HEK293 (cell line): ENCODE measurements around the gene TNS1.

Source experiments
- CTCF ChIA-PET: fragments of 350-600 bp; formaldehyde crosslinking; extraction: SDS; loops from one replicate; lab custom pipeline; 2021; ENCODE audit warnings: antibody characterized with exemption; lab: Yijun Ruan, JAX
- POLR2A ChIA-PET: fragments of 300-600 bp; formaldehyde crosslinking; extraction: SDS; loops from one replicate; lab custom pipeline; 2020; ENCODE audit warnings: antibody characterized with exemption, inconsistent platforms; lab: Yijun Ruan, JAX
- H3K27ac ChIP-seq: fragments of 200-500 bp; sonication (Bioruptor generic); 2 replicates; pipeline ENCODE4 v1.5.1; 2014; ENCODE audit warnings: low read depth, low read length, control low read depth, inconsistent platforms; ENCODE audit errors: extremely low read depth
- H3K36me3 ChIP-seq, 2 experiments: fragments of 200-500 bp in 1 of 2; sonication (Bioruptor generic) in 1 of 2; 1 replicate in 1 of 2; 2 replicates in 1 of 2; pipeline ENCODE4 v1.5.1; 2014 to 2017; ENCODE audit warnings: inconsistent platforms in 2 of 2, low read length in 2 of 2; ENCODE audit not compliant: control insufficient read depth in 2 of 2, insufficient read depth in 1 of 2
- H3K4me1 ChIP-seq: fragments of 200-500 bp; sonication (Bioruptor generic); 2 replicates; pipeline ENCODE4 v1.5.1; 2014; ENCODE audit warnings: mild to moderate bottlenecking, low read length, inconsistent platforms; ENCODE audit not compliant: control insufficient read depth, insufficient read depth
- H3K4me3 ChIP-seq: 2 replicates; pipeline ENCODE4 v1.5.1; 2011; ENCODE audit warnings: low read depth, mild to moderate bottlenecking, control low read depth, low read length, moderate library complexity
- H3K9me3 ChIP-seq: fragments of 200-500 bp; sonication (Bioruptor generic); 2 replicates; pipeline ENCODE4 v1.5.1; 2014; ENCODE audit warnings: low read depth, low read length, inconsistent platforms; ENCODE audit not compliant: control insufficient read depth, insufficient read depth
- EGR2 ChIP-seq: fragments of 450-650 bp; formaldehyde crosslinking; IDR thresholded peaks from 2 replicates; pipeline ENCODE4 v1.5.1; 2016; ENCODE audit warnings: low read depth, missing biosample characterization, missing genetic modification characterization
- FEZF1 ChIP-seq: fragments of 450-650 bp; formaldehyde crosslinking; IDR thresholded peaks from 2 replicates; pipeline ENCODE4 v1.5.1; 2016; ENCODE audit warnings: missing biosample characterization, missing genetic modification characterization
- HOXD13 ChIP-seq: sonication (generic); formaldehyde crosslinking; IDR thresholded peaks from 2 replicates; pipeline ENCODE4 v1.8.0; 2022; ENCODE audit warnings: missing genetic modification reagents, borderline replicate concordance
- IKZF3 ChIP-seq: fragments of 450-650 bp; IDR thresholded peaks from 2 replicates; pipeline ENCODE4 v1.5.0; 2018; ENCODE audit warnings: missing biosample characterization, mild to moderate bottlenecking, missing genetic modification characterization, moderate library complexity
- ZBTB21 ChIP-seq: fragments of 450-650 bp; formaldehyde crosslinking; IDR thresholded peaks from 2 replicates; pipeline ENCODE4 v1.5.1; 2017; ENCODE audit warnings: missing biosample characterization, missing genetic modification characterization
- ZBTB44 ChIP-seq: fragments of 450-650 bp; IDR thresholded peaks from 2 replicates; pipeline ENCODE4 v1.5.1; 2018; ENCODE audit warnings: missing biosample characterization, mild to moderate bottlenecking, missing genetic modification characterization
- ZFP3 ChIP-seq: fragments of 450-650 bp; formaldehyde crosslinking; IDR thresholded peaks from 2 replicates; pipeline ENCODE4 v1.5.1; 2016; ENCODE audit warnings: low read depth, missing biosample characterization, missing genetic modification characterization
- ZNF155 ChIP-seq: fragments of 450-650 bp; formaldehyde crosslinking; IDR thresholded peaks from 2 replicates; pipeline ENCODE4 v1.5.1; 2016; ENCODE audit warnings: missing biosample characterization, missing genetic modification characterization
- ZNF169 ChIP-seq: fragments of 450-650 bp; formaldehyde crosslinking; IDR thresholded peaks from 2 replicates; pipeline ENCODE4 v1.5.1; 2016; ENCODE audit warnings: missing biosample characterization, missing genetic modification characterization
- ZNF426 ChIP-seq: fragments of 450-650 bp; formaldehyde crosslinking; IDR thresholded peaks from 2 replicates; pipeline ENCODE4 v1.5.1; 2017; ENCODE audit warnings: missing biosample characterization, missing genetic modification characterization, mild to moderate bottlenecking, inconsistent platforms, moderate library complexity
- ZNF514 ChIP-seq: fragments of 450-650 bp; formaldehyde crosslinking; IDR thresholded peaks from 2 replicates; pipeline ENCODE4 v1.5.1; 2016; ENCODE audit warnings: missing biosample characterization, missing genetic modification characterization
- ZNF521 ChIP-seq: fragments of 450-650 bp; formaldehyde crosslinking; IDR thresholded peaks from 2 replicates; pipeline ENCODE4 v1.5.1; 2017; ENCODE audit warnings: missing biosample characterization, mild to moderate bottlenecking, missing genetic modification characterization
- ZNF544 ChIP-seq: fragments of 450-650 bp; formaldehyde crosslinking; IDR thresholded peaks from 2 replicates; pipeline ENCODE4 v1.5.0; 2017; ENCODE audit warnings: missing biosample characterization, missing genetic modification characterization
- ZNF548 ChIP-seq: fragments of 450-650 bp; formaldehyde crosslinking; IDR thresholded peaks from 2 replicates; pipeline ENCODE4 v1.5.1; 2016; ENCODE audit warnings: missing biosample characterization, missing genetic modification characterization
- ZNF571 ChIP-seq: fragments of 450-650 bp; formaldehyde crosslinking; IDR thresholded peaks from 2 replicates; pipeline ENCODE4 v1.5.0; 2017; ENCODE audit warnings: missing biosample characterization, missing genetic modification characterization
- ZNF639 ChIP-seq: fragments of 450-650 bp; formaldehyde crosslinking; IDR thresholded peaks from 2 replicates; pipeline ENCODE4 v1.5.1; 2016; ENCODE audit warnings: missing biosample characterization, missing genetic modification characterization
- ZNF677 ChIP-seq: fragments of 450-650 bp; IDR thresholded peaks from 2 replicates; pipeline ENCODE4 v1.5.0; 2018; ENCODE audit warnings: missing biosample characterization, mild to moderate bottlenecking, missing genetic modification characterization, moderate library complexity
- ZSCAN16 ChIP-seq: fragments of 450-650 bp; formaldehyde crosslinking; IDR thresholded peaks from 2 replicates; pipeline ENCODE4 v1.5.1; 2016; ENCODE audit warnings: missing biosample characterization, missing genetic modification characterization
- ZSCAN4 ChIP-seq: fragments of 450-650 bp; formaldehyde crosslinking; IDR thresholded peaks from 2 replicates; pipeline ENCODE4 v1.5.1; 2017; ENCODE audit warnings: missing biosample characterization, missing genetic modification characterization
- TF ChIP-seq, protein P1 (sequence below): fragments of 450-650 bp; formaldehyde crosslinking; IDR thresholded peaks from 2 replicates; pipeline ENCODE4 v1.5.1; 2016; ENCODE audit warnings: missing biosample characterization, missing genetic modification characterization
- TF ChIP-seq, protein P2 (sequence below): fragments of 450-650 bp; formaldehyde crosslinking; IDR thresholded peaks from 2 replicates; pipeline ENCODE4 v1.5.1; 2016; ENCODE audit warnings: missing biosample characterization, missing genetic modification characterization, low read depth

Gene TNS1

DNA sequence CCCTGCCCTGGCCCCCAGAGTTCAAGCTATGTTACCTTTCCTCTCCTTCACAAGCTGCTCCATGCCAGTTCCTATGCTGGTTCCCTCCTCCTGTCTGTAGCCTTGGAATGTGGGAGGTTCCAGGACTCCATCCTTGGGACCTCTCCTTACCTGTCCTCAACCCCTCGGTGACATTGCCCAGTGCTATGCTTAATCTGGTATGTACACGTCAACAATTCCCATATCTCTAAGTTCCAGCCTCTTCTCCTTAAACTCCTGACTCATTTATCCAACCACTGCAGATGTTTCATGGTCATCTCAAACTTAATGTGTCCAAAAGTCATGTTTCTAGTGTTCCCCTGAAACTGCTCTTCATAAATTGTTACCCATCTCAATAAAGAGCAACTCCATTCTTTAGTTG, 160.8 kb downstream of the TNS1 start:
- Histone ChIP-seq H3K4me3 (no peak overlapping the region), H3K4me1 (no peaks in the 10 kb centered on the region), H3K9me3 (no peaks in the 10 kb centered on the region), H3K36me3 (no peaks in the 10 kb centered on the region), H3K27ac (no peak overlapping the region)
- ChIA-PET POLR2A (no interaction called here), CTCF (interaction anchor here (0.6 to 0.9 kb wide), 2 partner anchors 11 to 56 kb away, joined by 3 read pairs; no protein-coding TSS in a partner anchor)
- no peak for TF ChIP-seq EGR2 (tag by site-specific recombination)
- no peak for TF ChIP-seq ZNF169
- TF ChIP-seq ZNF426 (tag by site-specific recombination), result no peak
- no peak for TF ChIP-seq ZSCAN4 (tag by site-specific recombination)
- TF ChIP-seq ZFP3 (tag by site-specific recombination), result no peak
- TF ChIP-seq ZNF548 (tag by site-specific recombination), result no peak
- no peak for TF ChIP-seq ZSCAN16 (tag by site-specific recombination)
- TF ChIP-seq, protein P1, sequence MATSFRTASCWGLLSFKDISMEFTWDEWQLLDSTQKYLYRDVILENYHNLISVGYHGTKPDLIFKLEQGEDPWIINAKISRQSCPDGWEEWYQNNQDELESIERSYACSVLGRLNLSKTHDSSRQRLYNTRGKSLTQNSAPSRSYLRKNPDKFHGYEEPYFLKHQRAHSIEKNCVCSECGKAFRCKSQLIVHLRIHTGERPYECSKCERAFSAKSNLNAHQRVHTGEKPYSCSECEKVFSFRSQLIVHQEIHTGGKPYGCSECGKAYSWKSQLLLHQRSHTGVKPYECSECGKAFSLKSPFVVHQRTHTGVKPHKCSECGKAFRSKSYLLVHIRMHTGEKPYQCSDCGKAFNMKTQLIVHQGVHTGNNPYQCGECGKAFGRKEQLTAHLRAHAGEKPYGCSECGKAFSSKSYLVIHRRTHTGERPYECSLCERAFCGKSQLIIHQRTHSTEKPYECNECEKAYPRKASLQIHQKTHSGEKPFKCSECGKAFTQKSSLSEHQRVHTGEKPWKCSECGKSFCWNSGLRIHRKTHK (tag by site-specific recombination), result no peak
- no peak for TF ChIP-seq ZNF639
- TF ChIP-seq, protein P2, sequence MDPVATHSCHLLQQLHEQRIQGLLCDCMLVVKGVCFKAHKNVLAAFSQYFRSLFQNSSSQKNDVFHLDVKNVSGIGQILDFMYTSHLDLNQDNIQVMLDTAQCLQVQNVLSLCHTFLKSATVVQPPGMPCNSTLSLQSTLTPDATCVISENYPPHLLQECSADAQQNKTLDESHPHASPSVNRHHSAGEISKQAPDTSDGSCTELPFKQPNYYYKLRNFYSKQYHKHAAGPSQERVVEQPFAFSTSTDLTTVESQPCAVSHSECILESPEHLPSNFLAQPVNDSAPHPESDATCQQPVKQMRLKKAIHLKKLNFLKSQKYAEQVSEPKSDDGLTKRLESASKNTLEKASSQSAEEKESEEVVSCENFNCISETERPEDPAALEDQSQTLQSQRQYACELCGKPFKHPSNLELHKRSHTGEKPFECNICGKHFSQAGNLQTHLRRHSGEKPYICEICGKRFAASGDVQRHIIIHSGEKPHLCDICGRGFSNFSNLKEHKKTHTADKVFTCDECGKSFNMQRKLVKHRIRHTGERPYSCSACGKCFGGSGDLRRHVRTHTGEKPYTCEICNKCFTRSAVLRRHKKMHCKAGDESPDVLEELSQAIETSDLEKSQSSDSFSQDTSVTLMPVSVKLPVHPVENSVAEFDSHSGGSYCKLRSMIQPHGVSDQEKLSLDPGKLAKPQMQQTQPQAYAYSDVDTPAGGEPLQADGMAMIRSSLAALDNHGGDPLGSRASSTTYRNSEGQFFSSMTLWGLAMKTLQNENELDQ (tag by site-specific recombination), result no peak

- H3K36me3 ChIP-seq, result no peaks in the 10 kb centered on the region
- H3K4me1 ChIP-seq, result no peaks in the 10 kb centered on the region
- H3K9me3 ChIP-seq, result no peaks in the 10 kb centered on the region
- H3K4me3 ChIP-seq, result no peak overlapping the region
- ChIA-PET CTCF (interaction anchor here (1.2 kb wide), 1 partner anchor 46 kb away, joined by 4 read pairs; no protein-coding TSS in a partner anchor), POLR2A (no interaction called here)
- TF ChIP-seq IKZF3 (tag by site-specific recombination), result no peak
- no peak for TF ChIP-seq ZNF571 (tag by site-specific recombination)
- no peak for TF ChIP-seq FEZF1
- TF ChIP-seq ZBTB44 (tag by site-specific recombination), result no peak
- no peak for TF ChIP-seq ZNF155 (tag by site-specific recombination)
- TF ChIP-seq ZNF677, result no peak
- no peak for TF ChIP-seq HOXD13 (CRISPR knock-in tag)
- no peak for TF ChIP-seq ZNF514 (tag by site-specific recombination)
- TF ChIP-seq ZNF521 (tag by site-specific recombination), result no peak
- no peak for TF ChIP-seq ZBTB21 (tag by site-specific recombination)
- no peak for TF ChIP-seq ZNF544 (tag by site-specific recombination)
- no peak overlapping the region for H3K27ac ChIP-seq
These were observed 162.3 kb downstream of the TNS1 start for GRCh38 chr2:217840522-217840921.
